Fibroblast of mammary gland (primary cell): ENCODE results near the gene KATNBL1.
"Not testable (repeated sequence)": the region's sequence is repeated elsewhere in the genome, so short reads cannot be mapped to it uniquely, and the experiment has no call there.

Source experiments
- DNase-seq: peaks from one replicate; pipeline ENCODE4 v3.0.0-alpha.2; 2010; ENCODE audit warnings: low read depth
- H3K4me3 ChIP-seq: 2 replicates; pipeline ENCODE4 v1.5.1; 2011; ENCODE audit warnings: low read depth, mild to moderate bottlenecking, low read length, moderate library complexity; ENCODE audit not compliant: control insufficient read depth
- CTCF ChIP-seq: conservative IDR thresholded peaks from 2 replicates; pipeline ENCODE4 v1.5.1; 2011; ENCODE audit warnings: low read depth, low read length, inconsistent platforms; ENCODE audit not compliant: control insufficient read depth, insufficient read depth

KATNBL1 gene

GRCh38 chr15:34133511-34133910, 76.4 kb downstream of the KATNBL1 start:
- no peak for TF ChIP-seq CTCF
- no peak overlapping the region for H3K4me3 ChIP-seq
- no peak for DNase-seq

GRCh38 chr15:34132881-34133280, 77.0 kb downstream of the KATNBL1 start:
- TF ChIP-seq CTCF, result no peak
- no peak overlapping the region for H3K4me3 ChIP-seq
- DNase-seq, result no peak

- no peak overlapping the region for H3K4me3 ChIP-seq
- DNase-seq, result no peak
- no peak for TF ChIP-seq CTCF
Observed at GRCh38 chr15:34128898-34129297, 81.0 kb downstream of the KATNBL1 start.

- no peak for TF ChIP-seq CTCF
- DNase-seq, result no peak
- H3K4me3 ChIP-seq, result no peak overlapping the region
Observed at GRCh38 chr15:34126522-34126921, 83.4 kb downstream of the KATNBL1 start.

- TF ChIP-seq CTCF, result no peak
- no peak for DNase-seq
Observed at GRCh38 chr15:34125945-34126344, 84.0 kb downstream of the KATNBL1 start.

GRCh38 chr15:34124651-34125050, 85.2 kb downstream of the KATNBL1 start:
- no peak for DNase-seq
- no peak for TF ChIP-seq CTCF
- H3K4me3 ChIP-seq, result no peak overlapping the region

More at GRCh38 chr15:34125945-34126344, 84.0 kb downstream of the KATNBL1 start:
- H3K4me3 ChIP-seq, result no peak overlapping the region

- no peak for TF ChIP-seq CTCF
- H3K4me3 ChIP-seq, result no peak overlapping the region
- DNase-seq, result peak; percentile 94
Observed at GRCh38 chr15:34122771-34123183, 87.1 kb downstream of the KATNBL1 start.

GRCh38 chr15:34121786-34122185, 88.1 kb downstream of the KATNBL1 start:
- DNase-seq, H3K4me3 ChIP-seq: not testable (repeated sequence)

- not testable (repeated sequence) for H3K4me3 ChIP-seq, DNase-seq
Observed at GRCh38 chr15:34120420-34120819, 89.5 kb downstream of the KATNBL1 start.
